Kidney epithelial cell (primary cell): Measurements from ENCODE around the gene PICALM. TPM values are rescaled to one million over a fixed set of nuclear protein-coding genes. Genes with fewer than 3 reads are reported as not detected.

Source experiments
- DNase-seq: peaks from one replicate; pipeline ENCODE4 v3.0.0-alpha.2; 2010; ENCODE audit warnings: low read depth
- H3K27me3 ChIP-seq: 2 replicates; pipeline ENCODE4 v1.6.0; 2011; ENCODE audit warnings: low read length; ENCODE audit not compliant: control insufficient read depth, insufficient read depth
- H3K36me3 ChIP-seq: 2 replicates; pipeline ENCODE4 v1.5.1; 2011; ENCODE audit warnings: low read length; ENCODE audit not compliant: control insufficient read depth, insufficient read depth
- H3K4me3 ChIP-seq: 2 replicates; pipeline ENCODE4 v1.5.1; 2011; ENCODE audit warnings: low read depth, mild to moderate bottlenecking, control low read depth, low read length
- total RNA-seq: library from RNA; depleted of rRNA; stranded (reverse); fragments of >200 nt; gene quantifications from 2 replicates; pipeline ENCODE4 v1.2.3, GENCODE V29; 2015
- TF ChIP-seq, protein P1 (sequence below): IDR thresholded peaks from 2 replicates; pipeline ENCODE4 v1.5.1; 2011; ENCODE audit warnings: mild to moderate bottlenecking, moderate library complexity, low read length, control low read depth, inconsistent platforms; ENCODE audit not compliant: insufficient read depth, poor library complexity, severe bottlenecking

Gene PICALM
- total RNA-seq, 1 donor from 2014 or later: 294 TPM

GRCh38 chr11:86052693-86053641 lies 15.9 kb downstream of the PICALM start:
- H3K4me3 ChIP-seq: no peak overlapping the region
- TF ChIP-seq, protein P1, sequence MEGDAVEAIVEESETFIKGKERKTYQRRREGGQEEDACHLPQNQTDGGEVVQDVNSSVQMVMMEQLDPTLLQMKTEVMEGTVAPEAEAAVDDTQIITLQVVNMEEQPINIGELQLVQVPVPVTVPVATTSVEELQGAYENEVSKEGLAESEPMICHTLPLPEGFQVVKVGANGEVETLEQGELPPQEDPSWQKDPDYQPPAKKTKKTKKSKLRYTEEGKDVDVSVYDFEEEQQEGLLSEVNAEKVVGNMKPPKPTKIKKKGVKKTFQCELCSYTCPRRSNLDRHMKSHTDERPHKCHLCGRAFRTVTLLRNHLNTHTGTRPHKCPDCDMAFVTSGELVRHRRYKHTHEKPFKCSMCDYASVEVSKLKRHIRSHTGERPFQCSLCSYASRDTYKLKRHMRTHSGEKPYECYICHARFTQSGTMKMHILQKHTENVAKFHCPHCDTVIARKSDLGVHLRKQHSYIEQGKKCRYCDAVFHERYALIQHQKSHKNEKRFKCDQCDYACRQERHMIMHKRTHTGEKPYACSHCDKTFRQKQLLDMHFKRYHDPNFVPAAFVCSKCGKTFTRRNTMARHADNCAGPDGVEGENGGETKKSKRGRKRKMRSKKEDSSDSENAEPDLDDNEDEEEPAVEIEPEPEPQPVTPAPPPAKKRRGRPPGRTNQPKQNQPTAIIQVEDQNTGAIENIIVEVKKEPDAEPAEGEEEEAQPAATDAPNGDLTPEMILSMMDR: no peak
- no peaks in the 10 kb centered on the region for H3K27me3 ChIP-seq
- no peaks in the 10 kb centered on the region for H3K36me3 ChIP-seq
- no peak for DNase-seq

DNA sequence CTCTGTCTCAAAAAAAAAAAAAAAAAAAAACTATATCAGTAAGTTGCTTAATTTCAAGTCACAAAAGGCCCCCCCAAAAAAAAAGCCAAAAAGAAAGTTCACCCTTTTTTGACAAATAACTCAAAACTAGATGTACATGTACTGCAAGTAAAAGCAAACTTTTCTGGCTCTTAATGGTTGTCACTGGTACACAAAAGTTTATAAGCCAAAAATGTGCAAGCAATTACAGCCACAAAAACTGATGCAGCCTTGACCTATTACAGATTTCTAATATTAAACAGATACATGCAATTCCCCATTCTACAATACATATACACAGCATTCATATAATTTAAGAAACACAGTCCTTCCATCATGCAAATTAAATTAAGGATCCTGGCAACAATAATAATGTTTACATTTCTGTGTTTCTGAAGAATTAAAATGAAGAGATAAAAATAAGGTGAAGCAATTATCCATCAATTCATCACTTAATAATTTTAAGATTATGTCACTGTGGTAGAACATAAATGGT lies 18.6 kb downstream of the PICALM start:
- TF ChIP-seq, protein P1: no peak
- no peak overlapping the region for H3K4me3 ChIP-seq
- H3K27me3 ChIP-seq: no peaks in the 10 kb centered on the region
- DNase-seq: no peak
- no peaks in the 10 kb centered on the region for H3K36me3 ChIP-seq

GRCh38 chr11:86047275-86047991 lies 21.5 kb downstream of the PICALM start:
- DNase-seq: peak; percentile 29
- H3K4me3 ChIP-seq: no peak overlapping the region
- no peaks in the 10 kb centered on the region for H3K27me3 ChIP-seq
- TF ChIP-seq, protein P1: no peak
- H3K36me3 ChIP-seq: no peaks in the 10 kb centered on the region

GRCh38 chr11:86046116-86046515 lies 22.8 kb downstream of the PICALM start:
- no peaks in the 10 kb centered on the region for H3K36me3 ChIP-seq
- TF ChIP-seq, protein P1: no peak
- DNase-seq: no peak
- H3K4me3 ChIP-seq: no peak overlapping the region
- H3K27me3 ChIP-seq: no peaks in the 10 kb centered on the region

DNA sequence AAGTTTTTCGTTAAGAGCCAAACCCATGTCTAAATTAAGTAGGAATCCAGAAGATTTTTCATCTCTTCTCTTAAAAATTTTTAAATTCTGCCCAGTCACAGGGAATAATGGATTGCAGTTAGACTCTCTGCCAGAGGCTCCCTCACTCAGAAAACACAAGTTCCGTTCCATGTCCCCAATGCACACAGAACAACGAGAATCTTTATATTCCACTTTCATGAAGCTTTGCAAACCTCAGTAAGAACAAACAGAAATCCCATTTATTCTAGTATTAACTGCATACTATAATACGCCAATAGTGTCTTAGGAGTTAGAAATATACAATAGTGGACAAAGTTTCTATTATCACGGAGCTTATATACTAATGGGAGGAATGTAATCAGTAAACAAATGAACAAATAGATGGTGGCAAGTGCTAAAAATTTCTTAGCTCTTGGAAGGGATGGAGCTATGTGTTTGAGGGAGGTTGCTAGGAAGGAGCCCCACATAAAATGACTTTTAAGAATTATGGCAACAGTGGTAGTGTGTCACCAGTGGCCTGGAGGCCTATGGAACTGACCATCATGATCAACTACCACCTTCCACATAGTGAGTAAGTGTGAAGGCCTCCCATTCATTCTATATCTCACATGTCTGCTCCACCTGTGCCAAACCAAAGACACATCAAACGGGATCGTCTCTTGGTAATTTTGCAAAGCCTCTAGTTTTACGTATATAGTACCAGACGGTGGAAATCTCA lies 24.9 kb downstream of the PICALM start:
- Histone ChIP-seq H3K27me3 (no peaks in the 10 kb centered on the region), H3K4me3 (no peak overlapping the region), H3K36me3 (no peaks in the 10 kb centered on the region)
- TF ChIP-seq, protein P1: no peak
- no peak for DNase-seq
